Small intestine (tissue), 7 donors: ENCODE measurements around the gene WNT8A. TPM values are rescaled to one million over a fixed set of nuclear protein-coding genes. Genes with fewer than 3 reads are reported as not detected.

ENCODE experiments used
- DNase-seq, 2 donors: peaks; one replicate each; pipeline versions ENCODE4 v3.0.0 to v3.0.0-alpha.2; 2013
- FAIRE-seq: peaks from 2 replicates; lab custom pipeline; 2012; peaks lifted over from hg19 to GRCh38; lab: Jason Lieb, UNC
- H3K27ac ChIP-seq, 3 donors: one replicate each; pipeline ENCODE4 v1.5.1; 2013; ENCODE audit warnings: low read length in 2 of 3, mild to moderate bottlenecking in 2 of 3, control low read depth in 1 of 3, inconsistent platforms in 1 of 3, low read depth in 1 of 3, moderate library complexity in 1 of 3
- H3K27me3 ChIP-seq, 3 donors: one replicate each; pipeline ENCODE4 v1.6.1; 2013; ENCODE audit warnings: low read length in 3 of 3, inconsistent platforms in 1 of 3; ENCODE audit not compliant: control insufficient read depth in 3 of 3, insufficient read depth in 3 of 3
- H3K36me3 ChIP-seq, 3 donors: one replicate each; pipeline ENCODE4 v1.6.1; 2013; ENCODE audit warnings: low read length in 3 of 3, inconsistent platforms in 1 of 3, low read depth in 1 of 3, mild to moderate bottlenecking in 1 of 3, moderate library complexity in 1 of 3; ENCODE audit not compliant: control insufficient read depth in 3 of 3, insufficient read depth in 2 of 3
- H3K4me1 ChIP-seq, 3 donors: one replicate each; pipeline ENCODE4 v1.6.1; 2013; ENCODE audit warnings: low read length in 2 of 3, inconsistent platforms in 1 of 3, low read depth in 1 of 3, mild to moderate bottlenecking in 1 of 3, moderate library complexity in 1 of 3; ENCODE audit not compliant: control insufficient read depth in 3 of 3, insufficient read depth in 2 of 3
- H3K4me3 ChIP-seq, 3 donors: one replicate each; pipeline ENCODE4 v1.5.1; 2013; ENCODE audit warnings: low read length in 3 of 3, control low read depth in 1 of 3, inconsistent platforms in 1 of 3, low read depth in 1 of 3, mild to moderate bottlenecking in 1 of 3, moderate library complexity in 1 of 3
- H3K9me3 ChIP-seq, 2 donors: one replicate each; pipeline ENCODE4 v1.6.1; 2013; ENCODE audit warnings: low read depth in 1 of 2, low read length in 1 of 2; ENCODE audit not compliant: control insufficient read depth in 2 of 2, insufficient read depth in 1 of 2
- WGBS, 3 donors: extraction: QIAGEN DNeasy Blood & Tissue Kit; methylation state at CpG; one replicate each; pipeline ENCODE4 v1.1.7; 2013; 5-methylcytosine and 5-hydroxymethylcytosine counted together
- polyA plus RNA-seq, 4 donors: library from polyadenylated mRNA; stranded (reverse) in 3 of 4; unstranded in 1 of 4; fragments of 200-250 nt in 3 of 4; fragments of 120-200 nt in 1 of 4; gene quantifications; one replicate each; pipeline versions ENCODE4 v1.2.1 to v1.2.3, GENCODE V29; 2013
- donor health status: healthy with polysubstance abuse.
- donor health status: control.
- donor health status: control.
- donor health status: Bipolar disorder and iron deficiency.
- donor health status: healthy.

WNT8A gene
- polyA plus RNA-seq, 4 donors: not detected

- Histone ChIP-seq H3K27me3 (no peaks in the 10 kb centered on the region), H3K9me3 (no peaks in the 10 kb centered on the region), H3K4me3 (no peak overlapping the region), H3K4me1 (peaks cover 0 to 4% (median 0%) of the 10 kb centered on the region in 3 donors), H3K27ac (no peak overlapping the region), H3K36me3 (no peaks in the 10 kb centered on the region)
- 81 to 97% (median 86%) methylated on average over 2 of the region's 2 CpGs for WGBS, 3 donors
- no peak for FAIRE-seq
- no peak for DNase-seq
Measured at GRCh38 chr5:138096363-138096762, 12.5 kb downstream of the WNT8A start.

GRCh38 chr5:138096997-138097828, 13.4 kb downstream of the WNT8A start:
- peaks cover 0 to 4% (median 0%) of the 10 kb centered on the region in 3 donors for H3K4me1 ChIP-seq
- 83 to 88% (median 84%) methylated on average over 11 of the region's 11 CpGs for WGBS, 3 donors
- no peaks in the 10 kb centered on the region for H3K36me3 ChIP-seq
- DNase-seq: no peak
- no peaks in the 10 kb centered on the region for H3K9me3 ChIP-seq
- FAIRE-seq: no peak
- no peak overlapping the region for H3K4me3 ChIP-seq
- no peak overlapping the region for H3K27ac ChIP-seq
- H3K27me3 ChIP-seq: no peaks in the 10 kb centered on the region

GRCh38 chr5:138102454-138103318, 18.9 kb downstream of the WNT8A start:
- WGBS, 3 donors: 24 to 46% (median 37%) methylated on average over 7 of the region's 7 CpGs
- Histone ChIP-seq H3K27me3 (no peaks in the 10 kb centered on the region), H3K4me3 (no peak overlapping the region), H3K4me1 (peaks cover 0 to 3% (median 0%) of the 10 kb centered on the region in 3 donors), H3K27ac (no peak overlapping the region), H3K9me3 (no peaks in the 10 kb centered on the region), H3K36me3 (no peaks in the 10 kb centered on the region)
- FAIRE-seq (no peak), DNase-seq (peak in 1 of 2 donors; percentile 46)

GRCh38 chr5:138103319-138103637, 19.4 kb downstream of the WNT8A start:
- no peak for DNase-seq
- Histone ChIP-seq H3K4me1 (peaks cover 0 to 3% (median 0%) of the 10 kb centered on the region in 3 donors), H3K27me3 (no peaks in the 10 kb centered on the region), H3K27ac (no peak overlapping the region), H3K9me3 (no peaks in the 10 kb centered on the region), H3K4me3 (no peak overlapping the region), H3K36me3 (no peaks in the 10 kb centered on the region)
- FAIRE-seq: no peak
- 9 to 26% (median 24%) methylated on average over 3 of the region's 3 CpGs for WGBS, 3 donors

GRCh38 chr5:138105709-138106108, 21.9 kb downstream of the WNT8A start:
- WGBS, 3 donors: 89 to 93% (median 90%) methylated on average over 6 of the region's 6 CpGs
- Histone ChIP-seq H3K9me3 (no peaks in the 10 kb centered on the region), H3K36me3 (no peaks in the 10 kb centered on the region), H3K27ac (no peak overlapping the region), H3K27me3 (no peaks in the 10 kb centered on the region), H3K4me3 (no peak overlapping the region), H3K4me1 (peaks cover 0 to 3% (median 0%) of the 10 kb centered on the region in 3 donors)
- no peak for FAIRE-seq
- no peak for DNase-seq

GRCh38 chr5:138107213-138107612, 23.4 kb downstream of the WNT8A start:
- H3K4me1 ChIP-seq: peaks cover 0 to 3% (median 0%) of the 10 kb centered on the region in 3 donors
- no peak for DNase-seq
- H3K4me3 ChIP-seq: no peak overlapping the region
- WGBS, 3 donors: 45 to 57% (median 49%) methylated on average over 1 of the region's 1 CpG
- FAIRE-seq: no peak
- no peak overlapping the region for H3K27ac ChIP-seq
- H3K27me3 ChIP-seq: peaks cover 0 to 2% (median 0%) of the 10 kb centered on the region in 3 donors
- H3K36me3 ChIP-seq: no peaks in the 10 kb centered on the region
- no peaks in the 10 kb centered on the region for H3K9me3 ChIP-seq

GRCh38 chr5:138109463-138110265, 25.8 kb downstream of the WNT8A start:
- peaks cover 0 to 2% (median 0%) of the 10 kb centered on the region in 3 donors for H3K27me3 ChIP-seq
- DNase-seq (no peak), FAIRE-seq (no peak)
- 68 to 84% (median 83%) methylated on average over 1 of the region's 1 CpG for WGBS, 3 donors
- no peak overlapping the region for H3K27ac ChIP-seq
- no peaks in the 10 kb centered on the region for H3K9me3 ChIP-seq
- no peaks in the 10 kb centered on the region for H3K36me3 ChIP-seq
- no peak overlapping the region for H3K4me3 ChIP-seq
- no peaks in the 10 kb centered on the region for H3K4me1 ChIP-seq
